ENCODE data around the gene OXT.
"Not testable (repeated sequence)": the region's sequence is repeated elsewhere in the genome, so short reads cannot be mapped to it uniquely, and the experiment has no call there.

The OXT gene

DNA sequence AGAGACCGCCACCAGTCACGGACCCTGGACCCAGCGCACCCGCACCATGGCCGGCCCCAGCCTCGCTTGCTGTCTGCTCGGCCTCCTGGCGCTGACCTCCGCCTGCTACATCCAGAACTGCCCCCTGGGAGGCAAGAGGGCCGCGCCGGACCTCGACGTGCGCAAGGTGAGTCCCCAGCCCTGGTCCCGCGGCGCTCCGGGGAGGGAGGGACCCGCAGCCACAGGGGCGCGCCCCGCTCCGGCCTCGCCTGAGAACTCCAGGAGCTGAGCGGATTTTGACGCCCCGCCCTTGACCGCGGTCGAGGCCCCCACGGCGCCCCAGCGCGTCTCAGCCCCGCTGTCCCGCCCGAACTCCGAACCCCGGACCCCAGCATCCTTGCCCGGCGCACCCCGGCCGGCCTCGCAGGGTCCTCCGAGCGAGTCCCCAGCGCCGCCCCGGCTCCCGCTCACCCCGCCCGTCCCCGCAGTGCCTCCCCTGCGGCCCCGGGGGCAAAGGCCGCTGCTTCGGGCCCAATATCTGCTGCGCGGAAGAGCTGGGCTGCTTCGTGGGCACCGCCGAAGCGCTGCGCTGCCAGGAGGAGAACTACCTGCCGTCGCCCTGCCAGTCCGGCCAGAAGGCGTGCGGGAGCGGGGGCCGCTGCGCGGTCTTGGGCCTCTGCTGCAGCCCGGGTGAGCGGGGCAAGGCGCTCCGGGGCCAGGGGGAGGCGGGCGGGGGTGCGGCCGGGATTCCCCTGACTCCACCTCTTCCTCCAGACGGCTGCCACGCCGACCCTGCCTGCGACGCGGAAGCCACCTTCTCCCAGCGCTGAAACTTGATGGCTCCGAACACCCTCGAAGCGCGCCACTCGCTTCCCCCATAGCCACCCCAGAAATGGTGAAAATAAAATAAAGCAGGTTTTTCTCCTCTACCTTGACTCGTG lies at the start of gene OXT:
OXT (plus strand) TSS at position 11 of the 920 bp plus-strand sequence; CDS start at position 47, 36 bp downstream.
- no peak for DNase-seq (ENCODE audit: low read depth)
- peak within 1 kb of the TSS; percentile 32 for H3K4me3 ChIP-seq (ENCODE audit: control insufficient read depth, low read depth, low read length)
- TF ChIP-seq CTCF (IDR thresholded peaks at IDR 0.05; ENCODE audit: control insufficient read depth, insufficient read depth, low read depth, low read length, missing control alignments), result no peak

DNA sequence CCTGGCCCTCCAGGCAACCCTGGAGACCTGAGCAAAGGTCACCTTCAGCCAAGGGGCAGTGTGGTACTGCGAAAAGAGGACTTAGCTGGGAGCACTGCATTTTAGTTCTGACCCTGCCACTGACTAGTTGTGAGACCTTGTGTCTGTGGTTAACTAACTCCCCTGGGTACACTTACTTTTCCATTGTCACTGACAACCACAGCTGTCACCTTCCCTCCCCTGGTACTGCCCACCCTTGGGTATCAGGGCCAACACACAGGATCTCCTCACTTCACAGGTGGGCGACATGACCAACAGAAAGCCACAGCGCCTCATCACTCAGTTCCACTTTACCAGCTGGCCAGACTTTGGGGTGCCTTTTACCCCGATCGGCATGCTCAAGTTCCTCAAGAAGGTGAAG lies 49.6 kb upstream of the OXT start:
- no peak for DNase-seq (ENCODE audit: low read depth)
- TF ChIP-seq CTCF (IDR thresholded peaks at IDR 0.05; ENCODE audit: control insufficient read depth, insufficient read depth, low read depth, low read length, missing control alignments), result no peak
- H3K4me3 ChIP-seq (ENCODE audit: control insufficient read depth, low read depth, low read length), result no peak overlapping the region

DNA sequence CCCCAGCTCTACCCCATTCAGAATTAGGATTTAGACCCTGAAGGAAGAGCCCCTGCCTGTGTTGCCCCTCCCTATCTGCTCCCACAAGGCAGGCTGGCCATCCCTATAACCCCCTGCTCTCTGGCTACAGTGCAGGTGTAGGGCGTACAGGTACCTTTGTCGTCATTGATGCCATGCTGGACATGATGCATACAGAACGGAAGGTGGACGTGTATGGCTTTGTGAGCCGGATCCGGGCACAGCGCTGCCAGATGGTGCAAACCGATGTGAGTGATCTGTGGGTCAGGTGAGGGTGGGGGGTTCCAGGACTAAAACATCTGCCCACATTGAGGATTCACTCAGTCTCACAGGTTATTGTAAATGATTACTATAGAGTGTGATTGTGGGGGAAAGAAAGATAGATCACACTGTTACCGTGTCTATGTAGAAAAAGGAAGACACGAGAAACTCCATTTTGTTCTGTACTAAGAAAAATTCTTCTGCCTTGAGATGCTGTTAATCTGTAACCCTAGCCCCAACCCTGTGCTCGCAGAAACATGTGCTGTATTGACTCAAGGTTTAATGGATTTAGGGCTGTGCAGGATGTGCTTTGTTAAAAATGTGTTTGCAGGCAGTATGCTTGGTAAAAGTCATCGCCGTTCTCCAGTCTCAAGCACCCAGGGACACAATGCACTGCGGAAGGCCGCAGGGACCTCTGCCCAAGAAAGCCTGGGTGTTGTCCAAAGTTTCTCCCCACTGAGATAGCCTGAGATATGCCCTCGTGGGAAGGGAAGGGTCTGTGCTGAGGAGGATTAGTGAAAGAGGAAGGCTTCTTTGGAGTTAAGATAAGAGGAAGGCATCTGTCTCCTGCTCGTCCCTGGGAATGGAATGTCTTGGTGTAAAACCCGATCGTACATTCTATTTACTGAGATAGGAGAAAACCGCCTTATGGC lies 48.6 kb upstream of the OXT start:
- DNase-seq (ENCODE audit: low read depth); H3K4me3 ChIP-seq (ENCODE audit: control insufficient read depth, low read depth, low read length): not testable (repeated sequence)

DNA sequence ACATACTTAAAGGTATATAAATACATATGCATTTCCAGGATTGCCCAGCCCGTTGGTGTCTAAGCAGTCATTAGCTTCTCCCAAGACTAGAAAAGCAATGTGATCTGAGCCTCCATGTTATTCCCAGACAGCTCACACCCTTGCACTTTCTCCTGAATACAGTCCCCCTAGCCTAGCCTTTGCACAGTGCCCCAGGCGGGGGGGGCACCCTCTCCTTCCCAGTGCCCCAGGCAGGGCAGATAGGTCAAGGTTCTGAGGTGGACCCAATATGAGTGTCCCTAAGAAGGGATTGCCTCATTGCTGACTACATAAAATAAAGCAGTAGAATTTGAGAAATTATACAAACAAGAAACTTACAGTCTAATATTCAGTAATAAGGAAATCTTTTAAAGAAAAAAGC lies 43.4 kb upstream of the OXT start:
- DNase-seq (ENCODE audit: low read depth), result no peak
- no peak overlapping the region for H3K4me3 ChIP-seq (ENCODE audit: control insufficient read depth, low read depth, low read length)
- TF ChIP-seq CTCF (IDR thresholded peaks at IDR 0.05; ENCODE audit: control insufficient read depth, insufficient read depth, low read depth, low read length, missing control alignments), result no peak

DNA sequence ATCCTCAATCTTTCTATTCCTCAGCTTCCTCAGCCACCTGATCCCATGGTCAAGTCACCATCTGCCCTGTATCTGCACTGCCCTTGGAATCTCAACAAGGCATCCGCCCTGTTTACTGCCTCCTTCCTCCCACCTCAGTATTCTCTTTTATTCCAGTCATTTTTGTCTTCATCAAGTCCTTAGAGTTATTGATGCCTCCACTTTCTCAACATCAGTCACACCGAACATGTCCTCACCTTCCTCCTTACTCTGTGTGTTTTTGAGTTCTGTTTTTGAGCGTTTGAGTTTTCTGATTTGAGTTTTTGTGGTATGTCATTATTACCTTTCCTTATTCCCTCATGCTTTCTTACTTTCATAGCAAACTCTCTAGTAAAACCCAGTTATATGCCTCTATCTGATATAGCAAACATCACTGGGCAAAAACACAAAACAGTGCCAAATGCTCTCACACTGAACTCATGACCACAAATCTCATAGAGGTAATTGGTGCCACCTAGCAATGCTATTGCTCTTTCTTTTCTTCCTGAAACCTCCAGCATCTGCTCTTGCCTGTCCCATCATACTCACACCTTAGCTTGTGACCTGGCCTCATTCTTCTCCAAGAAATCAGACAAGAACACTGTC lies 39.8 kb upstream of the OXT start:
- H3K4me3 ChIP-seq (ENCODE audit: control insufficient read depth, low read depth, low read length), result no peak overlapping the region
- TF ChIP-seq CTCF (IDR thresholded peaks at IDR 0.05; ENCODE audit: control insufficient read depth, insufficient read depth, low read depth, low read length, missing control alignments), result no peak

DNA sequence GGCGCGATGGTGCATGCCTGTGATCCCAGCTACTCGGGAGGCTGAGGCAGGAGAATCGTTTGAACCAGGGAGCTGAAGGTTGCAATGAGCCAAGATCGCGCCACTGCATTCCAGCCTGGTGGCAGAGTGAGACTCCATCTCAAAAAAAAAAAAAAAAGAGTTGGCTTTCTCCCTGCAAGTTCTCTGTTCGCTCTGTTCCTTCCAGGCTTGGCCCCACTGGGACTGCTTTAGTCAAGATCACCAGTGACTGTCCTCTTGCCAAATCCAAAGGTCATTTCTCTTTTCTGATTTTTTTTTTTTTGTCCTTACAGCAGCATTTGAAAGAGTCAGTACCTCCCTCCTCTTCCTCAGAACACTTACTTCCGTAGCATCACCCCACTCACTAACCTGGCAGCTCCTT lies 38.8 kb upstream of the OXT start:
- H3K4me3 ChIP-seq (ENCODE audit: control insufficient read depth, low read depth, low read length), result no peak overlapping the region
- no peak for TF ChIP-seq CTCF (IDR thresholded peaks at IDR 0.05; ENCODE audit: control insufficient read depth, insufficient read depth, low read depth, low read length, missing control alignments)
- no peak for DNase-seq (ENCODE audit: low read depth)

More for the DNA sequence above, 39.8 kb upstream of the OXT start:
- no peak for DNase-seq (ENCODE audit: low read depth)

All from AG09309 (cell line).